Testis (tissue), 2 donors: ENCODE results near the gene ATP1B2.

Source experiments
- CTCF ChIP-seq, 3 experiments: fragments of 450-650 bp in 2 of 3; fragments of 200-600 bp in 1 of 3; sonication (generic) in 1 of 3; IDR thresholded peaks; one replicate each; pipeline ENCODE4 v1.5.1; 2016 to 2019; ENCODE audit warnings: antibody characterized with exemption in 3 of 3, mild to moderate bottlenecking in 2 of 3, moderate library complexity in 1 of 3
- POLR2A ChIP-seq: fragments of 450-650 bp; IDR thresholded peaks from one replicate; pipeline ENCODE4 v1.6.1; 2017; ENCODE audit warnings: antibody characterized with exemption, mild to moderate bottlenecking, moderate library complexity

- TF ChIP-seq POLR2A (no peak), CTCF (IDR thresholded peaks at IDR 0.05) (no peak)
Observed at GRCh38 chr17:7644775-7645174, 6.0 kb upstream of the ATP1B2 start.
